A673 (cell line): Measurements from ENCODE around the gene INTS12.

Experiments used
- CTCF ChIP-seq: fragments of 300-800, 200-600 bp; sonication (generic); conservative IDR thresholded peaks from 2 replicates; pipeline ENCODE4 v1.5.1; 2017; ENCODE audit warnings: low read depth, mild to moderate bottlenecking, antibody characterized with exemption, low read length, moderate library complexity, mixed read lengths
- EZH2 ChIP-seq: fragments of 200-600 bp; sonication (generic); IDR thresholded peaks from 2 replicates; pipeline ENCODE4 v1.6.1; 2017; ENCODE audit warnings: borderline replicate concordance, low read depth, mild to moderate bottlenecking, mixed read lengths, antibody characterized with exemption, low read length; ENCODE audit not compliant: poor library complexity, severe bottlenecking

GRCh38 chr4:105634402-105635080, 73.9 kb downstream of the INTS12 start:
- TF ChIP-seq CTCF (no peak), EZH2 (no peak)
